ENCODE data around the gene MAP1LC3C.
"Not testable (repeated sequence)": the region's sequence is repeated elsewhere in the genome, so short reads cannot be mapped to it uniquely, and the experiment has no call there.

MAP1LC3C gene

DNA sequence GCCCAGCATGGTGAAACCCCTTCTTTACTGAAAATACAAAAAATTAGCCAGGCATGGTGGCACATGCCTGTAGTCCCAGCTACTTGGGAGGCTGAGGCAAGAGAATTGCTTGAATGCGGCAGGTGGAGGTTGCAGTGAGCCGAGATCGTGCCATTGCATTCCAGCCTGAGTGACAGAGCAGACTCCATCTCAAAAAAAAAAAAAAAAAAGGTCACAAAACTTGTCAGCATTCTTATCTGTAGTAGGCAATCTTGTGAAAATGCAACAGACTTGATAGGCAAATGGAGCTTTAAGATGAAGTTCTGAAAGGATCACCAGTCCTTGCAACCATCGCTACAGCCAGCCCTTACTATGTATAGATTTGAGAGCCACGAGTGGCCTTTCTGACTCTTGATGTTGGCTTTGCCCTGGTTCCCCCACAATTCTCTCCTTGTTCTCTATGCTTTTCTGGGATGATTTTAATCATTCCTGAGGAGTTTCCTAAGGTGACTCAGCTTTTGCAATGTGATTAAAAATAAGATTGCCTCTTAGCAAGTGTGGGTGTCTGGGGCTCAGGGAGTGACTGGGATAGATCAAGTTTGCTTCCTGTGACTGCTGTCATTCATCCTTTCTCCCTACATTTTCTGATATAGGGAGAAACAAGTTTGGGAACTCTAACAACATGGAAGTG, 7.1 kb upstream of the MAP1LC3C start:
- ATAC-seq (replicated peaks) = no peak
- DNase-seq = no peak
- Mint-ChIP-seq H3K4me1 (ENCODE audit: low read depth in 2 of 2) (no peaks in the 10 kb centered on the region), H3K36me3 (ENCODE audit: insufficient read depth) (peaks cover 6% of the 10 kb centered on the region), H3K27me3 (peaks cover 9 to 31% of the 10 kb centered on the region in 2 donors), H3K4me3 (no peak overlapping the region), H3K9me3 (no peaks in the 10 kb centered on the region), H3K27ac (no peak overlapping the region)

DNA sequence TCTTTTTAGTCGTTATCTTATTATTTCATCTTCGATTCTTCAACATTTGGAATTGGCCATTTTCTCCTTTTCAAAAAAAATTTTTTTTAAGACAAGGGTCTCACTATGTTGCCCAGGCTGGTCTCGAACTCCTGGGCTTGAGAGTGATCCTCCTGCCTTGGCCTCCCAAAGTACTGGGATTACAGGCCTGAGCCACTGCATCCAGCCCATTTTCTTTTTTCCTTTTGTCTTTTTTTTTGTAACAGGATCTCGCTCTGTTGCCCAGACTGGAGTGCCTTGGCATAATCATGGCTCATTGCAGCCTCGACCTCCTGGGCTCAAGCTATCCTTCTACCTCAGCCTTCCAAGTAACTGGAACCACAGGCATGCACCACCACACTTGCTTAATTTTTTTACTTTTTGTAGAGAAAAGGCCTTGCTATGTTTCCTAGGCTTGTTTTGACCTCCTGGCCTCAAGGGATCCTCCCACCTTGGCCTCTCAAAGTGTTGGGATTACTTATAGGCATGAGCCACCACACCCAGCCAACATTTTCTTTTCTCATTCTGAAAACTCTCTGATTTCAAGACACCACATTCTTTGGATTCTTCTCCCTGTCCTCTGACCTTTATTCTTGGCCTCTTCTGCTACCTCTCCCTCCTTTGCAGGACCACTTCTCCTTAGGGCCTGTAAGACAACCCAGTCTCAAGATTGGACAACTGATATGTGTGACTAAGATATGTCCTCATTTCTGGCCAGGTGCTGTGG, 6.0 kb upstream of the MAP1LC3C start:
- H3K27ac Mint-ChIP-seq = no peak overlapping the region
- H3K4me1 Mint-ChIP-seq (ENCODE audit: low read depth in 2 of 2) = no peaks in the 10 kb centered on the region
- peaks cover 6% of the 10 kb centered on the region for H3K36me3 Mint-ChIP-seq (ENCODE audit: insufficient read depth)
- H3K9me3 Mint-ChIP-seq = no peaks in the 10 kb centered on the region
- no peak for DNase-seq
- ATAC-seq (replicated peaks) = no peak
- peaks cover 10 to 24% of the 10 kb centered on the region in 2 donors for H3K27me3 Mint-ChIP-seq
- no peak overlapping the region for H3K4me3 Mint-ChIP-seq

DNA sequence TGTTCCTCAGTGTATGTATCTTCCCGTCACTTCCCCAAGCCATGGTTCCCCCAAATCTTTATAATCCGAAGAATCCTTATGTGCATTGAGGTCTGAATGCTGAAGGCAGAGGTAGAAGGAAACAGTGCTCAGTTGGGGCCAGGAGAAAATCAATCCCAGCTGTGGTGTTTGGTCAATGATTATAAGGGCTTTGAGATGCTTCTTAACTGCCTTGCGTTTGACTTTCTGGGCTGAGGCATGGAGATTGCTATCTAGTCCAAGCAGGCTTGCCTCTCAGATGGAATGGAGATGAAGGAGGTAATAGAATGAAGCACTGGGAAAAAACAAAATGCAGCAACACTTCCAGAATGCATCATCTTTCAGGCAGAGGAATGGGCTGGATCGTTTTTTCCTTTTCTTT, 3.6 kb upstream of the MAP1LC3C start:
- H3K4me1 Mint-ChIP-seq (ENCODE audit: low read depth in 2 of 2) = peaks cover 3 to 5% of the 10 kb centered on the region in 2 donors
- DNase-seq (no peak), ATAC-seq (replicated peaks) (no peak)
- H3K27me3 Mint-ChIP-seq = peaks cover 6 to 11% of the 10 kb centered on the region in 2 donors
- H3K9me3 Mint-ChIP-seq = no peaks in the 10 kb centered on the region
- H3K27ac Mint-ChIP-seq = no peak overlapping the region
- H3K36me3 Mint-ChIP-seq (ENCODE audit: insufficient read depth) = peaks cover 3% of the 10 kb centered on the region
- H3K4me3 Mint-ChIP-seq = no peak overlapping the region

DNA sequence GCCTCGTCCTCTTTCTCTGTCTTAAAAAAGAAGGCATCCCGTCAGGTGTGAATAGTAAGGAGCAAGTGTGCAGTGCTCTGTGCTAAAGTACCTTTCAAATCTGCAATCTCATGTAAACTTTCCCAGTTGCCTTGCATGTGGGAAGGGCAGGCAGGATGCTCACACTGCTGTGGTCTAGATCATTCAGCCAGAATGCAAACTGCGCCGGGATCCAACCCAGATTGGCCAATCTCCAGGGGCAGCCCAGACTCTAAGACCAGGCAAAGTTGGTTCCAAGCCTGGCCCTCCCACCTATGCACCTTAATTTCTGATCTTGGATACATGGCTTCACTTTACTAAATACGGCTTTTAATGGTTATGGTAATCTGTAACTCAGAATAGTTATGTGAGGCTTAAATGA, 3.2 kb upstream of the MAP1LC3C start:
- no peak overlapping the region for H3K27ac Mint-ChIP-seq
- no peak overlapping the region for H3K4me3 Mint-ChIP-seq
- H3K27me3 Mint-ChIP-seq = peaks cover 6 to 9% of the 10 kb centered on the region in 2 donors
- no peaks in the 10 kb centered on the region for H3K9me3 Mint-ChIP-seq
- no peak for DNase-seq
- H3K4me1 Mint-ChIP-seq (ENCODE audit: low read depth in 2 of 2) = peaks cover 3 to 5% of the 10 kb centered on the region in 2 donors
- no peak for ATAC-seq (replicated peaks)
- peaks cover 3% of the 10 kb centered on the region for H3K36me3 Mint-ChIP-seq (ENCODE audit: insufficient read depth)

DNA sequence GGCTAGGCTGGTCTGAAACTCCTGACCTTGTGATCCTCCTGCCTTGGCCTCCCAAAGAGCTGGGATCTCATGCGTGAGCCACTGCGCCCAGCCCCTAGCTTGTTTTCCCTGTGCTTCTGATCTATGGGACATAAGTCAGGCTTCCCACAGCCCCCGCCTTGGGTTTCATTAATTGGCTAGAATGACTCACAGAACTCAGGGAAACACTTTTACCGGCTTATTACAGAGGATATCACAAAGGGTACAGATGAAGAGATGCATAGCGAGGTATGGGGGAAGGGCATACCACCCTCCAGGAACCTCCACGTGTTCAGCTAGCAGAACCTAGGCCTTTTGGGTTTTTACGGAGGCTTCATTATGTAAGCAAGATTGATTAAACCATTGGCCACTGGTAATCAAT, 1.5 kb upstream of the MAP1LC3C start:
- Mint-ChIP-seq H3K9me3 (no peaks in the 10 kb centered on the region), H3K36me3 (ENCODE audit: insufficient read depth) (peaks cover 3% of the 10 kb centered on the region), H3K27ac (no peak overlapping the region), H3K4me3 (no peak overlapping the region), H3K4me1 (ENCODE audit: low read depth in 2 of 2) (peaks cover 3 to 5% of the 10 kb centered on the region in 2 donors), H3K27me3 (peaks cover 6 to 19% of the 10 kb centered on the region in 2 donors)
- ATAC-seq (replicated peaks) (no peak), DNase-seq (no peak)

DNA sequence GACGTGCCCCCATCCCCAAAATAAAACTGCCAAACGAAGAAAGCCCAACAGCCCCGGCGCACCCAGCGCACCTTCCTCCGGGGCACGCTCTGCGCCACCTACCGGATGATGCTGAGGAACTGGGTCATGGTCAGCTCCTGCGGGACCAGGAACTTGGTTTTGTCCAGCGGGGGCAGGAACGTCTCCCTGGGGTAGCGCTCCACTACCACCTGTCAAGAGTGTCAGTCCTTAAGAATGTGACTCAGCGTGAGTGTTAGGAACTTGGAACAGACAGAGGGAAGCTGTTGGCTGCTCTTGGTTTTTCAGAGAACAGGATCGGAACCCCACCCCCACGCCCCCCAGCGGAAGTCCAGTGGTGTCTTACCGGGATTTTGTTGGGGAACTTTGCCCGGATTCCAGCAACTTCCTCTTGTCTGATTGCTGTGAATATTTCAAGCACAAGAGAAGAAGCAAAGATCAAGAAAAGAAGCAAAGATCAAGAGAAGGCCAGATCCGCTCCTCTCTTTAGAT, 431 bp downstream of the MAP1LC3C start:
- H3K4me1 Mint-ChIP-seq (ENCODE audit: low read depth in 2 of 2) = peaks cover 3 to 5% of the 10 kb centered on the region in 2 donors
- ATAC-seq (replicated peaks) = peak; percentile 48
- peaks cover 12 to 27% of the 10 kb centered on the region in 2 donors for H3K27me3 Mint-ChIP-seq
- no peaks in the 10 kb centered on the region for H3K36me3 Mint-ChIP-seq (ENCODE audit: insufficient read depth)
- no peak overlapping the region for H3K27ac Mint-ChIP-seq
- no peaks in the 10 kb centered on the region for H3K9me3 Mint-ChIP-seq
- peak overlapping the region; percentile 5 to 48 for H3K4me3 Mint-ChIP-seq
- peak; percentile 9 to 24 (median 21) for DNase-seq

DNA sequence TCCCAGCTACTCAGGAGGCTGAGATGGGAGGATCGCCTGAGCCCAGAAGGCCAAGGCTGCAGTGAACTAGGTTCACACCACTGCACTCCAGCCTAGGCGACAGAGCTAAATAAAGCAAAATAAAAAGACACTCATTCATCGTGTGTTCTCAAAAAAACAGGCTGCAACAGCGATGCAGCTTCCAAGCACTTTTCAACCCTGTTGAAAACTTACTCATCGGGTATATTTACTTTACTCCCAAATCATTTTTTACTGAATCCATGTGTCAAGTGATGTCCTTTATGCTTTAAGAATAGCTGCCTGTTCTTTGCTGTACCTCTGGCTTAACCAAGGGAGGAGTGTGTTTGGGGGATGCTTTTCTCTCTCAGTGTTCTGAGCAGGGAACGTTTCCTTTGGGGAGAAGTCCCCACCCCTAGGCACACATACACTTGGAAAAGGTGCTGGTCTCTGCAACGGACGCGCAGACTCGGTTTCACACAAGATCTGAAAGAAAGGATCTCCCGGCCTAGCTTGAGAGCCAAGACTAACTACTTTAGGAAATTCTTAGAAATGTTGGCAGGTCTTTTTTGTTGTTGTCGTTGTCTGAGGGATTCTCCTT, 1.4 kb downstream of the MAP1LC3C start:
- no peak overlapping the region for H3K4me3 Mint-ChIP-seq

DNA sequence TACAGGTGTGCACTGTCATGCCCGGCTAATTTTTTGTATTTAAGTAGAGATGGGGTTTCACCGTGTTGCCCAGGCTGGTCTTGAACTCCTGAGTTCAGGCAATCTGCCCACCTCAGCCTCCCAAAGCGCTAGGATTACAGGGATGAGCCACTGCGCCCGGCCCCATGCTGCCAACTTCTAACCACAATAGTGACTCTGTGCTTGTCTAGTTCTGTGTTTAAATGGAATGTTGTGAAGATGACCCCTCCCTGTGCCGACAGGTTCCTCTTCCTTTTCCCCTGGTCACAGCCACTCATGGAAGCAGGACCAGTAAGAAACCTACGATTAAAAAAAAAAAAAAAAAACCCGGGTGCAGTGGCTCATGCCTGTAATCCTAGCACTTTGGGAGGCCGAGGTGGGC, 4.7 kb downstream of the MAP1LC3C start:
- Mint-ChIP-seq H3K4me1 (ENCODE audit: low read depth in 2 of 2) (peaks cover 3 to 5% of the 10 kb centered on the region in 2 donors), H3K36me3 (ENCODE audit: insufficient read depth) (no peaks in the 10 kb centered on the region), H3K9me3 (no peaks in the 10 kb centered on the region), H3K27me3 (peaks cover 26 to 37% of the 10 kb centered on the region in 2 donors), H3K4me3 (no peak overlapping the region), H3K27ac (no peak overlapping the region)
- DNase-seq = no peak
- ATAC-seq (replicated peaks) = no peak

More for the DNA sequence above, 1.4 kb downstream of the MAP1LC3C start:
- Mint-ChIP-seq H3K27ac (no peak overlapping the region), H3K4me1 (ENCODE audit: low read depth in 2 of 2) (peaks cover 3 to 5% of the 10 kb centered on the region in 2 donors), H3K9me3 (no peaks in the 10 kb centered on the region), H3K36me3 (ENCODE audit: insufficient read depth) (no peaks in the 10 kb centered on the region), H3K27me3 (peaks cover 19 to 34% of the 10 kb centered on the region in 2 donors)
- DNase-seq (no peak), ATAC-seq (replicated peaks) (no peak)

DNA sequence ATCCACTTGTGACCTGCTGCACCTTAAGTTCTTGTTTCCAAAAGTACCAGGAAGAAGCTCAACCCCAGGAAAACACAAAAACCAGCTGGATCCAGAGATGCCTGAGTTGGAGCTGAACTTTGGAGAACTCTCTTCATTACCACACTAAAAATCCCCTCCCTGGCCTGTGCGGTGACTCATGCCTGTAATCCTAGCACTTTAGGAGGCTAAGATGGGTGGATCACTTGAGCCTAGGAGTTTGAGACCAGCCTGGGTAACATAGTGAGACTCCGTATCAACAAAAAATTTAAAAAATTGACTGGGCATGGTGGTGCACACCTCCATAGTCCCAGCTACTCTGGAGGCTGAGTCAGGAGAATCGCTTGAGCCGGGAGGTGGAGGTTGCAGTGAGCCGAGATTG, 6.2 kb downstream of the MAP1LC3C start:
- Mint-ChIP-seq H3K36me3 (ENCODE audit: insufficient read depth) (no peaks in the 10 kb centered on the region), H3K27ac (no peak overlapping the region), H3K27me3 (peaks cover 26 to 37% of the 10 kb centered on the region in 2 donors), H3K4me3 (no peak overlapping the region), H3K9me3 (no peaks in the 10 kb centered on the region), H3K4me1 (ENCODE audit: low read depth in 2 of 2) (no peaks in the 10 kb centered on the region)
- no peak for DNase-seq
- ATAC-seq (replicated peaks) = no peak

DNA sequence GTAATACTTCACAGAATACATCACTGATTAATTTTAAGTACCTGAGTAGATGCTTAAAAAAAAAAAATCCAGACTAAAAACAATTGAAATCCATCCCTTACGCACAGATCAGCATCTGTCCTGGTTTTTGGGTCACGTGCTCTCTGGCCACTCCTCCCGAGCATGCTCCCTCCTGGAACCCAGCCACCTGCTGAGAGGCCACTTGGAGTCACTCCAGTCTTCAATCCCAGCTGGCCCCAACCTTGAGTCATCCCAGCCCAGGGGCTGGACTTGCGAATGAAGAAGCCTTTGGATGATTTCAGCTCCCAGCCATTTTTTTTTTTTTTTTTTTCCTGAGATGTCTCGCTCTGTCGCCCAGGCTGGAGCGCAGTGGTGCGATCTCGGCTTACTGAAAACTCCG, 8.9 kb downstream of the MAP1LC3C start:
- peaks cover 4% of the 10 kb centered on the region for H3K36me3 Mint-ChIP-seq (ENCODE audit: insufficient read depth)
- H3K27me3 Mint-ChIP-seq = peaks cover 26 to 27% of the 10 kb centered on the region in 2 donors
- no peak for DNase-seq
- H3K9me3 Mint-ChIP-seq = no peaks in the 10 kb centered on the region
- no peak overlapping the region for H3K27ac Mint-ChIP-seq
- ATAC-seq (replicated peaks) = no peak
- H3K4me3 Mint-ChIP-seq = no peak overlapping the region
- no peaks in the 10 kb centered on the region for H3K4me1 Mint-ChIP-seq (ENCODE audit: low read depth in 2 of 2)

DNA sequence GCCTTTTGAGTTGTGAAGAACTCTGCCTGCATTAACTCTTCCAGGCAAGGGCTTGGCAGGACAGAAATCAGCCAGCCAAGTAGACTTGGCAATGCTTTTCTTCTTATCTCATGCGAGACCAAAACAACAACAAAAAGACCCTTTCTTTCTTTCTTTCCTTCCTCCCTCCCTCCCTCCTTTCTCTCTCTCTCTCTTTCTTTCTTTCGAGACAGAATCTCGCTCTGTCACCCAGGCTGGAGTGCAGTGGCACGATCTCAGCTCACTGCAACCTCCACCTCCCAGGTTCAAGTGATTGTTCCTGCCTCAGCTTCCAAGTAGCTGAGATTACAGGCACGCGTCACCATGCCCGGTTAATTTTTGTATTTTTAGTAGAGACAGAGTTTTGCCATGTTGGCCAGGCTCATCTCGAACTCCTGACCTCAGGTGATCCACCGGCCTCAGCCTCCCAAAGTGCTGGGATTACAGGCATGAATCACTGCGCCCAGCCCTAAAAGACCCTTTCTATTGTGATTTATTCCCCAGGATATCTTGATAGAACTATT, 10.4 kb downstream of the MAP1LC3C start:
- not testable (repeated sequence) for H3K4me3 Mint-ChIP-seq; H3K9me3 Mint-ChIP-seq; H3K36me3 Mint-ChIP-seq (ENCODE audit: insufficient read depth); H3K4me1 Mint-ChIP-seq (ENCODE audit: low read depth in 2 of 2); ATAC-seq (replicated peaks); H3K27ac Mint-ChIP-seq; DNase-seq
- peaks cover 19 to 20% of the 10 kb centered on the region in 2 donors for H3K27me3 Mint-ChIP-seq

DNA sequence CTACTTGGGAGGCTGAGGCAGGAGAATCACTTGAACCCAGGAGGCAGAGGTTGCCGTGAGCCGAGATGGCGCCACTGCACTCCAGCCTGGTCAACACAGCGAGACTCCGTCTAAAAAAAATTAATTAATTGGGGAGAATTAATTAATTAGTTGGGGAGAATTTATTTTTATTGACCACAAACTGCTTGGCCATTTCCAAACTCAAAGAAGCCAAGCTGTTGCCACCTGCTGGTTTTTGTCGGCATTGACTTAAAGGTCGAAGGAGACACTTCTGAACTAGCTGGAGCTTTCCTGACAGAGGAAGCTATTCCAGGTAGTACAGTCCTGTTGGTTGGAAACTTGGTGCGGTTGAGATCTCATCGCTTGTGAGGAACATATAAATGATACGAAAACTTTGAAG, 13.1 kb downstream of the MAP1LC3C start:
- H3K36me3 Mint-ChIP-seq (ENCODE audit: insufficient read depth) = peaks cover 4% of the 10 kb centered on the region
- ATAC-seq (replicated peaks) = no peak
- no peaks in the 10 kb centered on the region for H3K4me1 Mint-ChIP-seq (ENCODE audit: low read depth in 2 of 2)
- no peak for DNase-seq
- peaks cover 0 to 7% of the 10 kb centered on the region in 2 donors for H3K27me3 Mint-ChIP-seq
- no peaks in the 10 kb centered on the region for H3K9me3 Mint-ChIP-seq
- H3K27ac Mint-ChIP-seq = no peak overlapping the region
- no peak overlapping the region for H3K4me3 Mint-ChIP-seq

DNA sequence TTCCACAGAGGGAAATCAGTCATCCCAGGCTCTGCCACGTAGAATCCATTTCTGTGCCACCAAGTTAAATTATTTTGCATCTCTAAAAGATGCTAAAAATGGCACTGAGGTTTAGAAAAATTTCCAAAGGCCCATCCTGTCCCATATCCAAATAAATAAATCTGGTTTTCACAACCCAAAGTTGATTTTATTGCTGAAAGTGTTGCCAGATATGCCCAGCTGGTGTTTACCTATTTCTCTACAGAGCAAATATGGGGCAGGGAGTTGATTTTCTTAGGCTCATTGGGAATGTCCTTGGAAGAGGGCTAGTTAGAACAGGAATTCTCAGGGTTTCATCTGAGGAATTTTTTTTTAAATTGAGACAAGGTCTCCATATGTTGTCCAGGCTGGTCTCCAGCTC, 19.0 kb downstream of the MAP1LC3C start:
- H3K36me3 Mint-ChIP-seq (ENCODE audit: insufficient read depth) = no peaks in the 10 kb centered on the region
- H3K9me3 Mint-ChIP-seq = no peaks in the 10 kb centered on the region
- DNase-seq = no peak
- peaks cover 0 to 3% of the 10 kb centered on the region in 2 donors for H3K4me1 Mint-ChIP-seq (ENCODE audit: low read depth in 2 of 2)
- H3K27ac Mint-ChIP-seq = no peak overlapping the region
- no peak for ATAC-seq (replicated peaks)
- peaks cover 0 to 9% of the 10 kb centered on the region in 2 donors for H3K27me3 Mint-ChIP-seq
- H3K4me3 Mint-ChIP-seq = no peak overlapping the region
